HG02763 (cell line): ENCODE results near the gene ENTPD2.

ENCODE experiments used
- ATAC-seq: cut with Tn5 transposase; IDR thresholded peaks from one replicate; pipeline ENCODE4 v1.9.1; 2021; ENCODE audit warnings: mild to moderate bottlenecking, moderate library complexity; ENCODE audit not compliant: unreplicated experiment

Gene ENTPD2

DNA sequence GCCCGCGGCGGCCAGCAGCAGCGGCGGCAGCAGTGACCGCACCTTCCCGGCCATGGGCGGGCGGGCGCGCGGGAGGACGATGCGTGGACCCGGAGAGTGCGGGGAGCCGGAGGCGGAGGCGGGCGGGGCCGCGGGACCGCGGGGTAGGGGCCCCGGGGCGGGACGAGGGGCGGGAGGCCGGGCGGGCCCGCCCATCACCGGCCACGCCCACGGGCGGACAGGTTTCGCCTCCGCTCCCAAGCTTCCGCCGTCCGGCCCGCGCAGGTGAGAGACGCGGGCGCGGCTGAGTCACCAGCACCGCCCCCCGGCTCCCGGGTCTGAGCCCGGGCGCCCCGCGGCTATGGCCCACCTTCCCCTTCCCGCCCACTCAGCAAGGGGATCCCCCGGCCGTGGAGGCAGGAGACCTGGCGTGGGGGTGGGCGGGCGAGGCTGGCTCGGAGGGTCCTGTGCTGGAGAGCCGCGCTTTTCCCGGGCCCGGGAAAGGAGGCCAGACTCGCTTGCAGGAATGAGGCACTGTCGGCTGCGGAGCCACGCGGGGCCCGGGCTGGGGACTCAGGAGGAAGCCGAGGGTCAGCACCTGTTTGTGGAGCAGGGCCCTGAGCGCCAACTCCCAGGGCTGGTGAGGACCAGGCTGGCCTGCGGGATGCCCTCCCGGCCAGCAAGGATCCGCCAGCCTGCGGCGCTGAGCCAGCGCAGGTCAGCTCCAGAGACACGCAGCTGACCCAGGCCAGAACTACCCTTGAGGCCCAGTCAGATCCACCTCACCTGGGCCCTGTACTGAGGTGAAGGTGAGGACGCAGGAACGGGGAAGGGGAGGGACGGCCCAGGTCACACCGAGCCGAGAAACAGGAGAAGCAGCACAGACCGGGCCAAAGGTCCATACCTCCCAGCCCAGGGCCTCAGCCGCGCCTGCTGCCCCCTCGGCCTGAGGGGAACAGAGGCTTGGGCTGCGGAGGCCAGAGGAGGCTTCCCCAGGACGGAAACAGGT is at the start of gene ENTPD2:
ENTPD2 (minus strand) TSS at position 118 of the 988 bp plus-strand sequence; CDS start at position 54, 64 bp downstream.
- ATAC-seq: no peak

DNA sequence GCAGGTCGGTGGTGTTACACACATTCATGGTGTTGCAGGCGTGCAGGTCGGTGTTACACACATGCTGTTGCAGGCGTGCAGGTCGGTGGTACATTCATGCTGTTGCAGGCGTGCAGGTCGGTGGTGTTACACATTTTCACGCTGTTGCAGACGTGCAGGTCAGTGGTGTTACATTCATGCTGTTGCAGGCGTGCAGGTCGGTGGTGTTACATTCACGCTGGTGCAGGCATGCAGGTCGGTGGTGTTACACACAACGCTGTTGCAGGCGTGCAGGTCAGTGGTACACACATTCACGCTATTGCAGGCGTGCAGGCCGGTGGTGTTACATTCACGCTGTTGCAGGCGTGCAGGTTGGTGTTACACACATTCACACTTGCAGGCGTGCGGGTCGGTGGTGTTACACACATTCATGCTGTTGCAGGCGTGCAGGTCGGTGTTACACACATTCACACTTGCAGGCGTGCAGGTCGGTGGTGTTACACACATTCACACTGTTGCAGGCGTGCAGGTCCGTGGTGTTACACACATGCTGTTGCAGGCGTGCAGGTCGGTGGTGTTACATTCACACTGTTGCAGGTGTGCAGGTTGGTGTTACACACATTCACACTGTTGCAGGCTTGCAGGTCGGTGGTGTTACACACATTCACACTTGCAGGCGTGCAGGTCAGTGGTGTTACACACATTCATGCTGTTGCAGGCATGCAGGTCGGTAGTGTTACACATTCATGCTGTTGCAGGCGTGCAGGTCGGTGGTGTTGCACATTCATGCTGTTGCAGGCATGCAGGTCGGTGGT is 49.5 kb upstream of the ENTPD2 start:
- no peak for ATAC-seq

DNA sequence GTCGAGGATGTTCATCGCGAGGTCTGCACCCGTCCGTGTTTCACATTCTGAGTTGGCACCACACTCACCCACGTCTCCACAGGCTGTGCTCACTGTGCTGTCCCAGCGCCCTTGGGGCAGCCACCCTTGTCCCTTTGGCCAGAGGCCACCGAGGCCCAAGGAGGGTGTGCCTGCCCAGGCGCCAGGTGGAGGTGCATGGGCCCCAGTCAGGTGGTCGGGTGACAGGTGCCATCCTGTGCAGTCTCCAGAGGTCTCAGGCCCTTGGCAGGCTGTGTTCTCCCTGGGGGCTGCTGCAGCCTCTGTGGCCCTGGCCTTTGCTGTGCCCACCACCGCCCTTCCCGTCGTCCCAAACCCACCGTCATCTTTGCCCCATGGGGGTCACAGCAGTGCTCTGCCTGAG is 45.4 kb upstream of the ENTPD2 start:
- no peak for ATAC-seq

DNA sequence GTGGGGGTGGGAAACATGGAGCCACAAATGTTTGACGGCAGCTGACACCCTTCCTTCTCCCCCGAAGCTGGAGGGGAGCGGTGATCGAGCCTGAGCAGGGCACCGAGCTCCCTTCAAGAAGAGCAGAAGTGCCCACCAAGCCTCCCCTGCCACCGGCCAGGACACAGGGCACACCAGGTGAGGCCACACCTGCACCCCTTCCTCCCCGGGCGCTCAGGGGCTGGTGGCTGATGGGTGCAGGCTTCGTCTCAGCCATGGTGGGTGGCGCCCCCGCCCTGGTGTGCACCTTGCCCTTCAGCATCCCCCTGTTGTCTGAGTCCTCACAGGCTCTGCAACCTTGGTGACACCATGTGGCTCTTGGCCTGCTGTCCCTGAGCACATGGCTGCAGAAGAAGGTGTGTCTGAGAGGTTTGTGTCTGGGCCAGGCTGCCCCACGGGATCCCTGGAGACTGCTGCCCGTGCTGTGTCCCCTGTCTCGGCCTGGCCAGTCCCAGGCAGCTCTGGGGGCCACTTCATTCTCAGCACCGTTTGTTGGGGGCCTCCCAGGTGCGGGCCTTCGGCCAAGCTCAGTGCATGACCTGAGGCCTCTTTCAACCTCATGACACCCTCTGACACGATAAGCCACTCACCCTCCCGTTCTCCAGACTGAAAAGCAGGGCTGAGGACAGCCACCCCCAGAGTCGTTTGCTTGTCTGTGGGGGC is 44.1 kb upstream of the ENTPD2 start:
- ATAC-seq: no peak

DNA sequence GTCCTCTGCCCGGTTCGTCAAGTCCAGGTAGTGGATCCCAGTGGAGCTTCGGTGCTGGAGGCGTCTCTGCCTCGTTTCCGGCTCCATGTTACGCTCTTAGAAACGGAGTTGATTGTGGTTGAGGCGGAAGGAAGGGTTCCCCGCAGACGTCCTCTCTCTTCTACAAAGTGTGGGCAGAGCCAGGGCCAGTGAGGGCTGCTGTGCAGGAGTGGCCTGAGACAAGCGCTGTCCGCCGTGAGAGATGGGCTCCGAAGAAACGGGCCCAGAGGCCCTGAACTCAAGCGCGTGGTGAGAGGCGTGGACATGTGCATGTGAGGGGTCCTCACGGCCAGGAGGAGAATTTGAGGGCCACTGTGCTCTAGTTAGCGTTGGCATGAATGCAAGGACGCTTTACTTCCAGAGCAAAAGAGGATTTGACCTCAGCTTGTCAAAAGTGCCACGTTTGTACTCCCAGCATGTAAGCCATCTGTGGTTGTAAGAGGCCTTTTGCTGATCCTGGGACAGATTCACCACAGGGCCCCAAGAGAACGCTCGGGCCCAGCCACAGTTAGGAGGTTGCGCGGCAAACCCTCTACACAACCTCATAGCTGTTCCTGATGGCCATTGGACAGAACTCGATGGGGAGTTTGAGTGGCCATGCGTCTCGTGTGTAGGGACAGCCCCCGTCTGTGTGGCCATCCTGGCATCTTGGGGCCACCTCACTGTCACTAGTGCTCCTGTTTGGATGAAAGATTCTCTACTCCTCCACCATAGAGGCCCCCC is 43.1 kb upstream of the ENTPD2 start:
- no peak for ATAC-seq

DNA sequence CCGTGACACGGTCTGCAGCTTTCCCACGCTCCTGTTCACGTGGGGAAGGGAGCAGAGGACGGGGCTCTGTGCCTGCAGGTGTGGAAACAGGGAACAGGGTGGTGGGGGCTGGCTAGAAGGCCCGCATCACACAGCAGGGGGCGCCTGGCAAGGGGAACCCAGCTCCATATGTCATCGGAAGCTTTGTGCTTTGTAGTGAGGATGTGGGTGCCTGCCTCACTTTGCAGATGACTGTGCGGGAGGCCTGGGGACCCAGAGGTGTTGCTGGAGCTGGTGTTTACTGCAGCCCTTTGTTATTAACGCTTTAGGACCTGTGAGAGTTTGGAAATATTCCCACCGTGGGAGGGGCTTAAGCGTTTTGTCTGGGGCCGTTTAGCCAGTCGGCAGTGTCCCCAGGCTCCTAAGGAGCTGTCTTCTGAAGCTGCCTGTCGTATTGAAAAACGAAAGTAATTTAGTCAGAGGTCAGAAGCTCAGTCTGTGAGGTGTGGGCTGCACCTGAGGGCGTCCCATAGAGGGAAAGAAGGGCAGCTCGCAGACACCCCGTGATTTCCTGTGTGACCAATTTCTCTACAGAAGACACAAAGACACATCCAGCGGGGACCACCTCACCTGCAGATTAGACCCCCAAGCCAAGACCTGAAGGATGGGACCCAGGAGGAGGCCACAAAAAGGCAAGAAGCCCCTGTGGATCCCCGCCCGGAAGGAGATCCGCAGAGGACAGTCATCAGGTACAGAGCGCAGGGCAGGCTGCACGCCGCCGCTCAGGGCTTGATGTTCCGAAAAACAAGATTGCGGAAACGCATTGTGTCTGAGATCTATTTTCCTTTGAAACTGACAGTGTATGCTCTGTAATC is 42.0 kb upstream of the ENTPD2 start:
- peak; percentile 54 for ATAC-seq

DNA sequence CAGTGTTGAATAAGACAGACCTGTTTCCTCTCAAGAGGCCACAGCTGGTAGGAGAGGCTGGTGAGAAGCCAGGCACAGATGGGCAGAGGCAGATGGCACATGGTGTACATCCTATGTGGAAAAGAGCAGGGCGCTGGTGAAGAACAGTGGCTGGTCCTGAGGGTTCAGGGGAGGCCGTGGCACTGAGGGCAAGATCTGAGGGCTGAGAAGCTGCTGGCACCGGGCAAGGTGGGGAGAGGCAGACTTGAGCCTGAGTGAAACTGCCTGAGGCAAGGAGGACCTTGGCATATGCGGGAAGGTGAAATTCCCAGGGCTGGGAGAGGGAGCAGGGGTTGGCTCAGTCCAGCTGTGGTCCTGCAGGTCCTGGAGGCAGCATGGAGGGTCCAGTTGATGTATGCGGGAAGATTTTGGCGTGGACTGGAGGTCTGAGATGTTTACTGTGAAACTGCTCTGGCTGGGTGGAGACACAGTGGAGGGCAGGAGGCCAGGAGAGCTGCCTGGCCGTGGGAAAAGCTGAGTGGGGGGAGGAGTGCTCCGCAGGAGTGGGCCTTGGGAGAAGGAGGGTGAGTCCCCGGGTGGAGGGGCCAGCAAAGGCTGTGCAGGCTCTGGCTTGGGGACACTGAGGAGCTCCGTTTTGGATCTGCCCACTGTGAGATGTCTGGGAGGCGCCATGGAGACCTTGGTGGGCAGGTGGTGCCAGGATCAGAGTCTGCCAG is 35.5 kb upstream of the ENTPD2 start:
- ATAC-seq: no peak

DNA sequence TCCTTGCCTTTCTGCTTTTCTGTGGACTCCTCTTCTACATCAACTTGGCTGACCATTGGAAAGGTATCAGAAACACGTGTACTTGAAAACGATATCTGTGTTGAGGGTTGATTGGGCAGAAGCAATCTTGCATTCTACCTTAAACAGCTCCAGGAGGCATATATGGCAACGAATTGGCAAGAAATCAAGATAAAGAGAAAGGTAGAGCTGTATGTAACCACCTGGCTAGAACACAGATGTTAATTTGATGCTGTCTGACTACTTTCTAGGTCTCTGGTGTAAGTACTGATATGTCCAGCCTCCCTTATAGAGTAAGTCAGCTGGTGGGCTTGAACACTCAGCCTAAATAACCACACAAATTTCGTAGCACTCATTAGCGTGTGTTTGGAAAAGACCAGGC is 34.3 kb upstream of the ENTPD2 start:
- ATAC-seq: no peak

DNA sequence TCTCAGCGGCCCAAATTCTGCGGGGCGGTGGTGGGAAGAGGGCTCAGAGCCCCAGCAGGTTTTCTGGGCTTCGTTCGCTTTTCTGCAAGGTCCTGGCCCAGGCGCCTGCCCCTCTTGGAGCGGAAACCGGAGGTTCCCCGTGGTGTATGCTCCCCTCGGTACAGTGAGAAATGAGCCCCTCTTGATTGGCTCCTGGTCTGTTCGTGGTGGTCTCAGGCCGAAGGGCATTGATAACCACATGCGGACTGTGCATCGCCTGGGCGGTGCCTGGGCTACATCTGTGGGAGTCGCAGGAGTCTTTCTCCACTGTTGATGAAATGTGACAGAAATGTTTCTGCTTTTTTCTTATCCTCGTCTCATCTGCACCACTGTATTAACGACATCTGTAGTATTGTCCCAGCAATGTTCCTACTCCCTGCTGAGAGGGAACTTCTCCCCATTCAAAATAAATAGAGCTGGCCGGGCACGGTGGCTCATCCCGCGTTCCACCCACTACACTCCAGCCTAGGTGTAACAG is 33.6 kb upstream of the ENTPD2 start:
- no peak for ATAC-seq

DNA sequence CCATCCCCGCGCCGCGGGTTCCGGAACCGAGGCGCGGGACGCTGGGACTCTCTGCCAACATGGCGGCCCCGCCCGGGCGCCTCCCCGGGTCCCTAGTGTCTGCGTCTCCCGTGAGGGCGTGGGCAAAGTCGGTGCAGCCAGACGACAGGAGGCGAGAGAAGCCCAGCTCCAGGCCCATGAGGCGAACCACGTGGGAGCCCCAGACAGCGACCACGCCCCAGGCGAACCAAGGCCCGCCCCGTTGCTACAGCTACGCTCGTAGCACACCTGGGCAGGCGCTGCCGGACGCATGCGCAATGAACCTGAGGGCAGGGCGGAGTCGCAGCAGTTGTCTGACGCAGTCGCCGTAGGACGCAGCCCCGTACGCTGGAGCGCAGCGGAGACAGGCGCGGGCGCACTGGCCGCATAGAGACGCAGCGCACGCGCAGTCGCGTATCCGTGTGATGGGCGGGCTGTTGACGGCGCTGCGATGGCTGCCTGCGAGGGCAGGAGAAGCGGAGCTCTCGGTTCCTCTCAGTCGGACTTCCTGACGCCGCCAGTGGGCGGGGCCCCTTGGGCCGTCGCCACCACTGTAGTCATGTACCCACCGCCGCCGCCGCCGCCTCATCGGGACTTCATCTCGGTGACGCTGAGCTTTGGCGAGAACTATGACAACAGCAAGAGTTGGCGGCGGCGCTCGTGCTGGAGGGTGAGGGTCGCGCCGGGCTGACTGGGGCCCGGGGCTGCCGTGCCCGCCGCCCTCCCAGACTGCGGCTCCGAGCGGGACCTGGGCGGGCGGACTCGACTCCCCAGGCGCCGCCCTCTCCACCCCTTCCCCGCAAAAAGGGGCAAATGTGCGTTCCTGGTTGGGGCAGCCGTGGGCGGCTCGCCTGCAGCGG is 32.9 kb upstream of the ENTPD2 start, which contains the start of gene MAN1B1:
MAN1B1 (plus strand) TSS at position 455 of the 878 bp plus-strand sequence; CDS start at position 470, 15 bp downstream.
- peak; percentile 81 for ATAC-seq

DNA sequence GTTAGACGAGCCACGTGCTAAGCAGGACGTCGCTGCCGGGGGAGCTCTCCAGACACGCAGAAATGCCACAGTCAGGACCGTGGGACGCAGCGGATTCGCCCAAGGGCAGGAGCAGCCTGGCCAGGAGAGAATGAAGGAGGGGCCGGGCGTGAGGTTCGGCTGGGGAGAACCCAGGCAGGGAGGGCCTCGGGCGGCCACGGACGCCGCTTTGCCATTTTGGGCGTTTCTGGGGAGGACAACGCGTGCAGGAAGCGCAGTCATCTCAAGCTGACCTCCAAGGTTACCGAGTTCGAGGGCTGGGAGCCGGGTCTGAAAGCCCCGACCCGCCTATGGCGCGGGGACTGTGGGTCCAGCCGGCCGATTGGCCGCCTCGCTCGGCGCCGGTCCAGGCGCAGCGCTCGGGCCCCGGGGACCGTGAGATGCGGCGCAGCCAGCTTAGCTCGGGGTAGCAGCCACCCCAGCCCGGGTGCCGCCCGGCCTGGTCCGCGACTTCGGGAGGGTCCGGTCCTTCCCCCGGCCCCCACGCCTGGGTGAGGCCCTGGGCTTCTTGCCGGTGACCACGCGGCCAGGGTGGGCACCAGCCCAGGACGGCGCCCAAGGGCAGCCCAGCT is 32.2 kb upstream of the ENTPD2 start:
- no peak for ATAC-seq

DNA sequence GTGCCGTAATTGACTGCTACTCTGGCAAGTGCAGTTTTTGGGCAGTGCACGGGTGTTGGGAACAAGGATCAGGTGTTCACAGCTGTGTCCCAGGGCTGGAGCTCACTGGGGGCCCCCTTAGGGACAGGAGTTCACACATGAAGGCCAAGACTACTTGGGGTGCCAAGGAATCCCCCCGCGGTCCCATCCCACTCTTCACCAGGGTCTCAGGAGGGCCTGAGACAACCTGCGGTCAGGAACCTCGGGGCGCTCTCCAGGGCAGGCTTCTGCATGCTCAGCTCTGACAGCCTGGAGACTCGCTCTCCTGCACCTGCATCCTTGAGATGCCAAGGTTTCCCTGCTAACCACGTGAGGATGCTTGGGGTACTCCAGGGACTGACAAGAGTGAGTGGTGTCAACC is 30.7 kb upstream of the ENTPD2 start:
- ATAC-seq: no peak

DNA sequence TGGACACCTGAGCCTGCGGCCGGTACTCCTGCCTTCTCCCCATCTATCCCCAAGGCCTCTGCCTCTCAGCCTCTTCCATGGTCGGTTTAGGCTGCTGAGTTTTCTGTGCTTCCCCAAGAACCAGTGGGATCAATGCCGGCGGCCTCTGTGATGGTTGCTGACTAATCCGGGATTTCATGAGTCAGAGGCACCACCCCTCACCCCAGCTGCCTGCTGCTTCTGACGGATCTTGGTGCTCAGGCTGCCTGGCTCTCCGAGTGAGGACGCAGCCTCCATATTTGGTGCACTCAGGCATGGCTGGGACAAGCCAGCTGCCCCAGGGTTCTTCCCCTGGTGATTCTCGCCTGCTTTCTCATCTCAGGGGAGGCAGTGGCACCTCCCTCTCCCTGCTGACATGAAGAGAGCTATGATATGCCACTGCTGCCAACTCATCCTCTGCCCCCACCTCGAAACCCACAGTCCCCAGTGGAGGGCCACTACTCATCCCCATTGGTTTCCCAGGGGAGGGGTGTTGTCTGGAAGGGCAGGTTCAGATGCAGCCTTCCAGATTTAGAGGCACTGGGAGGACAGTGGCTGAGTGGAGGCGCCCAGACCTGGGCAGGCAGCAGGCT is 29.6 kb upstream of the ENTPD2 start:
- no peak for ATAC-seq

DNA sequence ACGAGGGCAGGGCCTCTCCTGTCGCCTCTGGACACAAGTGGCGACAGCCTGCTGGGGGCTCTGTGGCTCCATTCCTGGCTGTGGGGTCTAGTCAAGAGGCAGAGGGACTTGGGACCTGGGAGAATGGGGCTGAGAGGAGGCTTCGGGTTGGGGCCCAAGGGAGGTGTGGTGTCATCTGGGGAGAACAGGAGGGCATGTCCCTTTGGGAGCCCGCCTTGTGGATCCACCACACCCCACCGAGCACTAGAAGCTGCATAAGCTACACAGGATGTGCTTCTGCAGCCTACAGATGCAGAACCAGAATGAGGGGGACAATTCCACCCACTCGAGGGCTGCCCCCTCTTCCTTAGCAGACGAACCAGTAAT is 29.0 kb upstream of the ENTPD2 start:
- ATAC-seq: no peak

DNA sequence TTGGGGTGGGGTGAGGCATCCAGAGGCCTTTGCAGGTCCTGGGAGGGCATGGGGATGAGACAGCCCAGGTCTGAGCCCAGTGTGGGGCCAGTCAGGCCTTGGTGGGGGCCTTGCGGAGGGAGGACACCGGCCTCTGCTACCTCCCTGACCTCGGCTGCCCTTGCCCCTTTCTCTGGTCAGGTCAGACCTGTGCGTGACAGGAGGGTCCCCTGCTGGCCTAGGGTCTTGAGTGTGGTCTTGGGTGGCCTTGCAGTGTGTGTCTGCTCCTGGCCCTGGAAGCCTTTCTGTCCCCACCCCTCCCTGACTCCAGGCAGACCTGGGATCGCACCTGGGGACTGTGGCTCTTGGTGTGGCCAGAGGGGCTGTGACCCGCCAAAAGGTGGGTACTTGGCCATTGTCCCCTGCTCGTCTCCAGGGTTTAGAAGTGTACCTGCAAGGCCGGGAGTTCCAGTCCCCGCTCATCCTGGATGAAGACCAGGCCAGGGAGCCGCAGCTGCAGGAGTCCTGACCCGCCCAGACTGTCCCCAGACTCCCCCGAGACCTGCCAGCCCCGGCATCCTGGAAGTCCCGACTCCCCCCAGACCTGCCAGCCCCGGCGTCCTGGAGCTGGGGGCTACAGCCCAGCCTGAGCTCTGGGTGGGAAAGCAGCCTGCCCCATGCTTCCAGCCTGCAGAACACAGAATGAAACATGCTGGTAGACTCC is 28.5 kb upstream of the ENTPD2 start:
- ATAC-seq: no peak
